NCI-H2171 (cell line): ENCODE results near the gene ACSL1.
"Not testable (repeated sequence)": the region's sequence is repeated elsewhere in the genome, so short reads cannot be mapped to it uniquely, and the experiment has no call there.

ENCODE experiments used
- DNase-seq: peaks from one replicate; lab custom pipeline; 2025; lab: John Stamatoyannopoulos, UW

The ACSL1 gene

GRCh38 chr4:184751585-184751956, 74.2 kb downstream of the ACSL1 start:
- no peak for DNase-seq

- DNase-seq = no peak
Observed at GRCh38 chr4:184750926-184751584, 74.7 kb downstream of the ACSL1 start.

GRCh38 chr4:184748251-184748652, 77.5 kb downstream of the ACSL1 start:
- no peak for DNase-seq

- no peak for DNase-seq
Observed at GRCh38 chr4:184747034-184747830, 78.5 kb downstream of the ACSL1 start.

GRCh38 chr4:184745831-184746795, 79.7 kb downstream of the ACSL1 start:
- DNase-seq = peak; percentile 15

GRCh38 chr4:184744236-184744635, 81.5 kb downstream of the ACSL1 start:
- DNase-seq = no peak

GRCh38 chr4:184743650-184744049, 82.1 kb downstream of the ACSL1 start:
- DNase-seq = no peak

GRCh38 chr4:184741651-184742050, 84.1 kb downstream of the ACSL1 start:
- DNase-seq = not testable (repeated sequence)

- no peak for DNase-seq
Observed at GRCh38 chr4:184740980-184741391, 84.8 kb downstream of the ACSL1 start.

- not testable (repeated sequence) for DNase-seq
Observed at GRCh38 chr4:184739575-184739974, 86.2 kb downstream of the ACSL1 start.

- DNase-seq = no peak
Observed at GRCh38 chr4:184734758-184735157, 91.0 kb downstream of the ACSL1 start.

- peak; percentile 90 for DNase-seq
Observed at GRCh38 chr4:184733654-184734524, 91.9 kb downstream of the ACSL1 start, which contains the start of gene CENPU. Gene CENPU, minus strand, starts transcription at chr4:184734096. Its CDS starts 34 bp downstream, at chr4:184734062.

GRCh38 chr4:184732126-184732525, 93.6 kb downstream of the ACSL1 start:
- DNase-seq = peak; percentile 12

GRCh38 chr4:184731056-184731455, 94.7 kb downstream of the ACSL1 start:
- no peak for DNase-seq

- no peak for DNase-seq
Observed at GRCh38 chr4:184729946-184730345, 95.8 kb downstream of the ACSL1 start.

- DNase-seq = no peak
Observed at GRCh38 chr4:184728858-184729257, 96.9 kb downstream of the ACSL1 start.

- no peak for DNase-seq
Observed at GRCh38 chr4:184727430-184727829, 98.3 kb downstream of the ACSL1 start.

GRCh38 chr4:184722798-184723197, 103.0 kb downstream of the ACSL1 start:
- no peak for DNase-seq

GRCh38 chr4:184721254-184721653, 104.5 kb downstream of the ACSL1 start:
- no peak for DNase-seq

GRCh38 chr4:184719407-184719806, 106.4 kb downstream of the ACSL1 start:
- DNase-seq = no peak

GRCh38 chr4:184715526-184715925, 110.2 kb downstream of the ACSL1 start:
- DNase-seq = no peak
